HG02973 (cell line): ENCODE results near the gene CHI3L2.

Experiments
- ATAC-seq: cut with Tn5 transposase; IDR thresholded peaks from one replicate; pipeline ENCODE4 v1.9.1; 2021; ENCODE audit warnings: moderate library complexity; ENCODE audit not compliant: unreplicated experiment

Gene CHI3L2, protein sequence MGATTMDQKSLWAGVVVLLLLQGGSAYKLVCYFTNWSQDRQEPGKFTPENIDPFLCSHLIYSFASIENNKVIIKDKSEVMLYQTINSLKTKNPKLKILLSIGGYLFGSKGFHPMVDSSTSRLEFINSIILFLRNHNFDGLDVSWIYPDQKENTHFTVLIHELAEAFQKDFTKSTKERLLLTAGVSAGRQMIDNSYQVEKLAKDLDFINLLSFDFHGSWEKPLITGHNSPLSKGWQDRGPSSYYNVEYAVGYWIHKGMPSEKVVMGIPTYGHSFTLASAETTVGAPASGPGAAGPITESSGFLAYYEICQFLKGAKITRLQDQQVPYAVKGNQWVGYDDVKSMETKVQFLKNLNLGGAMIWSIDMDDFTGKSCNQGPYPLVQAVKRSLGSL

DNA sequence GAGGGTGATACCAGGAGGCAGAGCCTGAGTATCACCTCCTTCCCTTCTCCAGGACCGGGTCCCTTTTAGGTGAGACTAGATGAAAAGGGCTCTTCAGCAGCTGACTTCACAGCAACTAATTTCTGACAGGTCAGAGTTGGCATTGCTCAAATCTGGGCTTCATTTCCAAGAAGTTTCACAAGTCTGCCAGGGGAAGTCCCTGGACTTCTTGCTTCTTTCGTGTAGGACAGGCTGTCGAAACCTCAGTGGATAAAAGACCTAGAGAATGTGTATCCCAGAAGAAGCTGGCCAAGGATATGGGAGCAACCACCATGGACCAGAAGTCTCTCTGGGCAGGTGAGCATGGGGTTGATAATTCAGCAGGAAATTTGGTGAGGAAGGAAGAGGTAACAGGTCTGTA lies at the start of gene CHI3L2:
CHI3L2 (plus strand) TSS at position 280 of the 400 bp plus-strand sequence; CDS start at position 297, 17 bp downstream.
- no peak for ATAC-seq

DNA sequence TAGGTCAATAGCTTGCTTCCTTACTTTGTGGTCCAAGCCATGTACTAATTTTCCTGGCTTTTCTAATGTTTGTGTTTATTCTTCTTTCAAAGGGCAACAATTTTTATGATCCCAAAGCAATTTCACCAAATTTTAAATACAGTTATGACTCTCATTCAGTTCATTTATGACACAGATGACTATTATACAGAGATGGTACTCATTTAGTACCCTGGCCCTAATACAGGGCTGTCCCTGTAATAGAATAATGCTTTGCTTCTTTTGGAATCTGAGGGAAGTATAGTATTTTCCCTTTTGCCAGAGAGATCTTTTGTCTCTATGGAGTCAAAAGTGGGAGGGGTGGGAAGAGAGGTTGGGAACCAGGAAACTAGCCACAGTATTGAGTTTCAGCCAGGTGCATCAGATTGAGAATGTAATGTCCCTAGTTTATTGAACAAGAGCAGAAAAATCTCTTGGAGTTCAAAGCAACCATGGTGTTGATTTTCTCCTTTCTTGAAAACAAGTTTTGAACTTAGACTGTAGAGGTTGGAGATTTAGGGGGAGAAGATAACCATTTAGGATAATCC lies 47.5 kb upstream of the CHI3L2 start:
- ATAC-seq, result no peak

DNA sequence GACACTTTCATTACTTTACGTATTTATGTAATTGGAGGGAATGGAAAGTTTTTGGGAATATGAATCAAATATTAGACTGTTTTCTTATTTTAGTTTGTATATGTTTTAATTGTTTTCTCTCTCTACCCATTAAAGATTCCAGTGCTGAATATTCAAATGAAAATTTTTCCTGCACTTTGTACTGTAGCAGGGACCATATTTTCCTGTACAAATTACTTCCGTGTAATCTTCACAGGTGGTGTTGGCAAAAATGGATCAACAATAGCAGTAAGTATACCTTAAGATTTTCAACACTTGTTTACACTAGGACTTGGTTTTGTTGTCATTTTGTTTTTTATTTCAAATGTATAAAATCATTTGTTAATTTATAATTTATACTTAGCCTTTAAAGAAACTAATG lies 45.5 kb upstream of the CHI3L2 start:
- ATAC-seq, result no peak

DNA sequence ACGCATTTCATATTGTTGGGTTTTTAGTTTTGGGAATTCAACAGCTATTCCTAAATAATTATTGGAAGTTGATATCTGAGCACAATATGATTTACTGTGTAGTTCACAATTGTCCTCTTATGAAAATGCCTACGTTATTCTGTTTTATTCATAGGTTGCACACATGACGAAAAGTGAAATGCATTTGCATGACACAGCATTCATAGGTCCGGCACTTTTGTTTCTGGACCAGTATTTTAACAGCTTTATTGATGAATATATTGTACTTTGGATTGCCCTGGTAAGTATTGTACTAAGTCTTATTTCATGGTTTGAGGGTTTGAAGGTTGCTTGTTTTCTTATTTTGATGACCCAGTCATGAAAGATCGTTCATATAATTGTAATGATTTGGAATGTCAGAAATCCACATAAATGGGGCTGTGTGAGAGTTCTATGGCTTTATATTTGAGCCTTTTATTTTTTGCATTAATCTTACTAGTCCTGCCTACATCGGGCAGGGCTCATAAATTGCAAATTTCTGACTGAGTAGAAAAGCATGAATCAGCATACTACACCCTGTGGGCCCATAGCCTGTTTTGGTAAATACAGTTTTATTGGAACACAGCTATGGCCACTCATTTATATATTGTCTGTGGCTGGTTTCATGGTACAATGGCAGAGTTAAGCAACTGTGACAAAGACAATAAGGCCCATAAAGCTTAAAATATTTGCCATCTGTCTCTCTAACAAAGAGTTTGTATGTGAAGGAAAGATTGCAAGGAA lies 44.0 kb upstream of the CHI3L2 start:
- no peak for ATAC-seq

DNA sequence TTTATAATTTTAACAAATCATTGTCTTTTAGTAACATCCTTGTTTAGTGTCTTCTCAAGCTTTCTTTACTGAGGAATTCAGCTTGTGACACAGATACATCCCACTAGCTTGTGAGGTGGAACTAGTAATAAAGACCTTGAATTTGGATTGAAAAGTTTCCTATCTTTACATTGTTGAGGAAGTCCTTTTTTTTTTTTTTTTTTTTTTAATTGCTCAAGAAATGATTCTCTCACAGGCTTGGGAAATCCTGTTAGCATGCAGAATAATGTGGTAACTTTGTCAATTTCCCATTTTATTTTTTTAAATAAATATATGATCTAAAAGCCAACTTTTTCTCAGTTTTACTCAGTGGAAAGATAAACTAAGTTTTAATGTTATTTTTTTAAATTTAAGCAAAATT lies 42.9 kb upstream of the CHI3L2 start:
- ATAC-seq, result no peak

DNA sequence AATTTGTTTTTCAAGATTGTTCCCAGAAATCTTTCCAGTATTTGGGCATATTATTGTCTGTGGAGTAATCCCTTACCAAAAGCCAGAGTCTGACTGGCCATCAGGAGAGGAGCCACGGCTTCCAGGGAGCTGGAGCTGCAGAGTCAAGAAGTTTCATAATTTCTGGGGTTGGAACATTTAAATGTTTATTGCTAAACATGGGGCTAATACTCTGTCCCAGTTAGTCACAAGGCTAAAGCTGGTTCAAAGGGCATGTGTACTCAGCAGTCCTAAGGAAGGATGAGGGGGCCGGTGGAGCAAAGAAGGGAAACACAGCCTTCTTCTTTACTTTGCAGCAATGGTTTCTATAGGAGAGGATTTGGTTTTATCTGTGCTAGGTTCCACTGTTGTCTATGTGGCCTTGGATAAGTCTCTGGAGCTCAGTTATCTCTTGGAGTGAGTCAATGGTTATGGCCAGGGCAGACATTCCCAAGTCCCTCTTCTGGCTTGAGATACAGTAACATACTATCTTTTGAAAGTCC lies 36.5 kb upstream of the CHI3L2 start:
- no peak for ATAC-seq

DNA sequence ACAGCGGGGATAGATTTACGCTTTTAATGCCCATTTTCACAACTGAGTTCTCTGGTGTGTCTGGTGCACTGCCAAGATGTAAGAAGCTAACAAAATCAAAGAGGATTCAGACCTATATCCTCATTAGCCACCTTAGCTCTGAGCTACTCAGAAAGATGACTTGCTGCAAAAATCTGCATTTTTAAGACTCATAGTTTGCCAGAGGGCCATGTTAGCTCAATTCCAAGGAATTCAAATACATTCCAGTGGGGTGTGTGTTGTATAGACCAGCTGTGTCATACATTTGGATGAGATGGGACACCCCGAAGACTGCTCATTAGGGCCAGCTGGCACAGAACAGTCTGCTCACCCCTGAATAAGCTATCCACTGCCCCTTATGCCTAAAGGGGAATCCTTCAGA lies 36.0 kb upstream of the CHI3L2 start:
- ATAC-seq, result no peak

DNA sequence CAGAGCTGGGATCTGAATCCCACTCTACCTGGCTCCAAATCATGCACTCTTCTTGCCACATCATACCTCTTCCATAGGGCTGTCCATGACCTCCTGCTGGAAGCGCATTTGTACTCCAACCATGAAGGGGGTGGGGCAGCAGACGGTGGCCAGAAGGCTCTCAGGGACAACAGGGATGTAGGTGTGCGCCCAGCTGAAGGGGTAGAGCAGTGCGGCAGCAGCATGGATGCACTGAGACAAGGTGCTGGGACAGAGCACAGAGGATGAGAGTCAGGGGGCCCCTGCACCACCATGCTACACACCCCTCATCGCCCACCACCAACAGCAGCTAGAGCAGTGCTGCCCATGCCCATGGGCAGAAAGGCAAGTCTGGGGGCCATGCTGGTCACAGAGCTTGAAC lies 35.4 kb upstream of the CHI3L2 start:
- ATAC-seq, result no peak

DNA sequence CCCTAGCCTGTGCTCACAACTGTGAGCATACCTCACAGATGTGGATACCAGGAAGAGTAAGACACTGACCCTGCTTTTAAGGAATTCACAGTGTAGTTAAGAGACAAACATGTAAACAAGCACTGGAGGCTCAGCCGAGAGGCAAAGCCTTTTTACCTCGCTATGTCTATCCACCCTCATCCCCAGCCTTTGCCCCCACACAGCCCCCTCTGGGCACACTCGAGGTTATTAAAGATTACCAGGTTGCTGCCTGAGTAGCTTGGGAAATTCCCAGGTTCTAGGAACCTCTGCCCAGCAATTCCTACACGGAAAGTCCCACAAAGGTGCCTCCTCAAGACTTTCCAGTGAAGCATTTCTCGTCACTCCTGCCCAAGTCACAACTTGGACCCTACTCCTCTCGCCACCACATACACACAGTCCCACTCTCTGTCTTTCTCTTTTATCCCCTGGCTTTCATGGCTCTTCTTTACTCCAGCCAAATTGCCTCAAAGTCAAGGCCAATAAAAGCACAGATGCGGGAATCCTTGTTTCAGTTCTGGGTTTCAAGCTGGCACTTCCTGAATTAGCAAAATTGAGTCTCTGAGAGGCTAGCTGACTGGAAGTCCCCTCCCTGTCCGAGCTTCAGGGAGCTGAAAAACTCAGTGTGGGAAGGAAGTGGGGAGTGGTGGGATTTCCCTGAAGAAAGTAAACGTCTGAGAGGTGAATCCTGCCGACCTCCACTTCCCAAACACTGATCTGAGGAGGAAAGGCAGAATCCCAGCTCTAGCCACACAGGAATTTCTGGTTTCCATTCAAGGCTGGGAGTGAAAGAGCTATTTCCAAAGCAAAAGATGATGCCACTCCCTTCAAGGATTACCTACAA lies 34.6 kb upstream of the CHI3L2 start:
- ATAC-seq, result no peak

DNA sequence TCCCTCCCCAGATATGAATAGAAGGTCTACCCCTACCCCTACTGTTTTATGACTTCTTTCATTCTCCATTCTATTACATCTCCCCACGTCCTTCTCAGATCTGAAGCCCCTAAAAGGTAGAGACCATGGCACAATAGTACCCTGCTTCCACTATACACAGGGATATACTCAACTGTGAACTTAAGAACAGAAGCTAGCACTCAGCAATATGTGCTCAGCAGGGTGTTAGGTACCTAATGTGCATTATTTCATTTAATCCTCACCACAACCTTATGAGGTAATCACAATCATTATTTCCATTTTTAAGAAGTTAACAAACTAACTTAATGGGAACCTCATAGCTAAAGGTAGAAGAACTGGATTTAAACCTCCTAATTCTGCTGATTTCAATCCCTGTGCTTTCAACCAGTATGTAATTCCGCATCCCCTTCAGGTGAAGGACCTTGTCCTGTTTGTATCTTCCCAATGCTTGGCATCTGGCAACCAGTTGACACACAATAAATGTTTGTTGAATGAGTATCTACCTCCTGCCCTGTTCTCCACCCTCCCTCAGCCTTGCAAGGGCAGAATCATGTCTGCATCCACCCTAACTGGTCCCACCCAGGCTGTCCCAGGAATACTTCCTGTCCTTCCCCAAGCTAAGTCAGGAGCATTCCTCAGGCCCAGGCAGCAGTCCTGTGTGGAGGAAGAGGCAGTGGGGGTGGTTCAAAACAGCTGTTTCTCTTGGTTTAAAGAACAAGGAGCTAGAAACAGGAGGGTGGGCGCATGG lies 33.6 kb upstream of the CHI3L2 start:
- ATAC-seq, result no peak

DNA sequence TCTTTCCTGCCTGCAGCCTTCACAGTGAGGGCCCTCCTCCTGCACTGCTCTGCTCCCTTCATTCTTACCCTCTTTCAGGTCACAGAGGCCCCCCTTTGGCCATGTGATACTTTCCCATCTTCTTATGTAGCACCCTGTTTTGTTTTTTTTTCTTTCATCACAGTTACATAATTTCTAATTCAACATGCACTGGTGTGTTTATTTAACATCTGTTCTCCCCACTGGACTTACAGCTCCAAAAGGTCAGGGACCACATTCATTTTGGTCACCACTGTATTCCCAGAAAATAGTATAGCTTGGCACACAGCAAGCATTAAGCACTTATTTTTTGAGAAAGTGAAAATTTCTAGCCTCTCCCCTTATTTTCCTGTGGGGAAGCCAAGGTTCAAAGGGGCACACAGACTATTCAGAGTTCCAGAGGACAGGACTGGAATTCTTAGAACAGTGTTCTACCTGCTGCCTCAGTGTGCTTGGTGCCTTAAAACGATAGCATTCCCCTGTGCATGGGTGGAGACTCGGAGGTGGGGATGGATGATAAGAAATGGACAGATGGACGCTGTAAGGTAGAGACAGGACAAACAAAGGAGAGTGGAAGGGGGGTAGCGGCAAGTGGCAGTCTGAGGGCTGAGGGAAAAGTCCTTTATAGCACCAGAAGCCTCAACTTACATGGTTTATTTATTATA lies 32.4 kb upstream of the CHI3L2 start:
- no peak for ATAC-seq

DNA sequence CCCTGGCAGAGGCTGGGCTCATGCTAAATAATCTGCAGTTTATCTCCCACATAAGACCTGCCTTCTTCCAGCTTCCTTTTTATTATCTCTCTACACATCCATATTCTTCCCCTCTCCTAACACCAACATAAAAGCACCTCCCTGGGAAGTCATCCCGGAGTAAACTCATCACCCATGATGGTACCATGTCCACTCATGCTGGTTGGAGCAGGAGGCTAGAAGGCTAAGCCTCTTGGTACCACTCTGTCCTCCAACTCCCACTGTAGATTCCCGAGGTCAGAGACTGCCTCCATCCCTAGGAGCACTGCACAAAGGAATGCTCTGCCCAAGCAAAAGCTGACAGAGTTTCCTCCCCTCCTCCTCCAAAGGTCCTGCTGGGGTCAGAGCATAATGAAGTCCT lies 31.3 kb upstream of the CHI3L2 start:
- no peak for ATAC-seq

DNA sequence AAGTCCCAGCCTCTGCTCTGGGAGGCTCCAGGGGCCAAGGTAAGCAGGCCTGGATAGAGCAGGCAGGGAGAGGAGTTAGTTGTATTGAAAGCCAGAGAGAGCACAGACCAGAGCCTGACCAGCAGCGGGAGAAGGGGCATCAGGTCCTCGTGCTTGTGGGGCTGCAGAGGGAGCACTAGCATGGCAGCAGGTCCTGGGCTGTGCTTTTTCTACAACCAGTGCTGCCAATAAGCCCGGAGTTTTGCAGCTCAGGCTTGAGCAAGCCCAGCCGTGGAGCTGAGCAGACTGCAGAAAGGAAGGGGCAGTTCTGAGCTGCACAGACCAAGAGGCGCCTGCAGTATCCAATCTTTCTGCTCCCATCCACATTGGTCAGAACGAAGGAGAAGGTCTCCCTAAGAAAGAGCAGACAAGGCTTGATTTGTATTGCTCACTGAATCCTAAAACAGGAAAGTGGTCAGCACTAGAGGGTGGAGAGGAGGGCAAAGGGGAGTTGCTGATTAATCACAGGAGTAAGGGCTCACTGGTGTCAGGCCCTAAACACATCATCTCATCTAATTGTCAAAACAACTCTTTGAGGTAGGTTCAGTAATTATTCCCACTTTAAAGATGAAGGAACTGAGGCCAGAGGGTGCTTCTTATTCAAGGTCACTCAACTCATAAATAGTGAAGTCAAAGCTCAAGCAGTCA lies 29.8 kb upstream of the CHI3L2 start:
- no peak for ATAC-seq

DNA sequence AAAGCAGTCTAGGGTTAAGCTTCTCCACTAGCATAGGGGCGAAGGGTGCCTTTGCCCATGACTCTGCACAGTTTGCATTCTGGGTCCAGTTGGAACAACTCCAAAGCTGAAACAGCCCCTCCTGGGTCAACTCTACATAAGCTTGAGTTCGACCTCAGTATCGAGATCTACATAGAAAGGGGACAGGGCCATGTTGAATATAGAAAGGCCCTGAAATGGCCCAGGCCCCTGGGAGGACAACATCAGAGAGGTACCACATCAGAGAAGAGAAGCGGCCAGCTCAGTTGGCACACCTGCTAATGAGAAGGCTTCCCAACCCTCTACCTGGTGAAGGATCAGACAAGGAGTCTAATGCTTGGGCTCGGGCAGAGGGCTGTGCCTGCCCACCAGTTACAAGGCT lies 28.7 kb upstream of the CHI3L2 start:
- ATAC-seq, result no peak

DNA sequence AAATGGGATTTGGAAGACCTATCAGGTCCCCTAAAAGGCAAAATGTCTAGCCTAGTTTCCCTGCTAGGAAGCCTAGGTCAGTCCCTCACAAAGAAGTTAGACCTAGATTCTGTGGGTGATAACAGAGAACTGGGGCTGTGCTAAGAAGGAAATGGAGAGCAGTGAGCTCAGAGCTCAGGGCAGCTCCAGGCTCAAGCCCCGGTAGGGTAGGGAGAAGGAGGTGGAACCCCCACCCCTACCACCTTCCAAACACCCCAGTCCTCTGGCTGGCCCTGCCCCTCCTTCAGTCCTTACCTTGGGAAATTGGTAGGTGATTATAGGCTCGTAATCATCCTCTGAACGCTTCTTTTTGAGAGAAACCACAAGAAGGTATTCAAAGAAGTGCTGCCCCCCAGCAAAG lies 28.2 kb upstream of the CHI3L2 start:
- ATAC-seq, result no peak

DNA sequence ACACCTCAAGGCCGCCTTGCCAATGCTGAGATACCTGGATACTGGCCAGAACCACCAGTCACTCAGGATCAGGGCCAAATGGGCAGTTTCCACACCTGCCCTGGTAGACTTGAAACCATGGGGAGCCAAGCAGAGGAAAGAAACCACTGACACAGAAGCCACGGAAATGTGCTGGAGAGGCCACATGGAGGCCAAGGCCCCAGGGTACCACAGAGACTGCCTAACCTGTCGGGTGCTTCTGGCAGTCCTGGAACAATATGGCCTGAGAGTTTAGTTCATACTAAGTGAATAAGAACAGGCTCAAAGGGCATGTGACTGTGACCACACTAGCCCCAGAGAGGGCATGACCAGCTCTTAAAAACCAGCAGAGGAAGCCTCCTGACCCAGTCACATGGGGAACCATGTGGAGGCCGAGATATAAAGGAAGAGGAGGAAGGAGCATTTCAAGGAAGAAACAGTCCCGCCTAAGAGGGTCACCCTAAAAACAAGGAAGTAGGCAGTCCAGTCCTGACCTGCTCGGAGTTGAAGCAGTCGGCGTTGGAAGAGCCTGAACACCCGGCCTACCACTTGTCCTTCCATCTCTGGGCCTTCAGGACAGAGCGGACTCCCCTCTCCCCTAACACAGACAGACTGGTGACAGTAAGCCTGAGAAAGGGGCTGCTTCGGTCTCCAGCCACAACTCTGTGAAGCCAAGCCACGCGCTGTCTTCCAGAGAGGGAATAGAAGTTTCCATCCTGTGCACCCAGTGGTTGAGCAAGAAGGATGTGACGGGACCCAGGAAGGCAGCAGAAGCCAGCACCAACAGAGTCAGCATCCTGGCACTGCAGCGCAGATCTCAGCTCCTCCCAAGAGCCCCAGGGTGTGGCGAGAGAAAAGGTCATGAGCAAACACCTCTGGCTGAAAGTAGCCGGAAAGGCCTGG lies 27.4 kb upstream of the CHI3L2 start, which contains the start of gene DENND2D:
DENND2D (minus strand) TSS at position 766 of the 921 bp plus-strand sequence; CDS start at position 579, 187 bp downstream.
- no peak for ATAC-seq

DNA sequence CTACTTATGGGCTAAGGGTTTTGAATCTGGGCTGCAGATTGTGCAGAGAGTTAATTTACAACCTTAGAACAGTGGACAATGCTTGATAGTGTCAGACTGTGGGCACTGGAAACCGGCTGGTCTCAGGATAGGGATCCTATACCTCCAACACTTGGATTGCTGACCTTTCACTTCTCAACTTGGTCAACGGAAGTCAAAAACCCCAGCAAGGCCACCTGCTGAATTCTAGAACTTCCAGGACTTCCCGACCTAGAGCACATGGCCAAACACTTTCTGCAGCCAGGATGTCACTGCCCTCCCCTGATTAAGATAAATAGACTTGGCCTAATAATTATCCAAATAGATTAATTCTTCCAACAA lies 26.7 kb upstream of the CHI3L2 start:
- no peak for ATAC-seq
